ENCODE measurements around the gene KCNJ12. TPM values are rescaled to one million over a fixed set of nuclear protein-coding genes. Genes with fewer than 3 reads are reported as not detected.

Gene KCNJ12
- total RNA-seq, 4 donors from 2014 or later: 1.5 to 3.2 (median 2.5) TPM

- no peak for DNase-seq (ENCODE audit: low spot score)
- no peak for ATAC-seq (ENCODE audit: low FRiP score)
- TF ChIP-seq, protein P1, sequence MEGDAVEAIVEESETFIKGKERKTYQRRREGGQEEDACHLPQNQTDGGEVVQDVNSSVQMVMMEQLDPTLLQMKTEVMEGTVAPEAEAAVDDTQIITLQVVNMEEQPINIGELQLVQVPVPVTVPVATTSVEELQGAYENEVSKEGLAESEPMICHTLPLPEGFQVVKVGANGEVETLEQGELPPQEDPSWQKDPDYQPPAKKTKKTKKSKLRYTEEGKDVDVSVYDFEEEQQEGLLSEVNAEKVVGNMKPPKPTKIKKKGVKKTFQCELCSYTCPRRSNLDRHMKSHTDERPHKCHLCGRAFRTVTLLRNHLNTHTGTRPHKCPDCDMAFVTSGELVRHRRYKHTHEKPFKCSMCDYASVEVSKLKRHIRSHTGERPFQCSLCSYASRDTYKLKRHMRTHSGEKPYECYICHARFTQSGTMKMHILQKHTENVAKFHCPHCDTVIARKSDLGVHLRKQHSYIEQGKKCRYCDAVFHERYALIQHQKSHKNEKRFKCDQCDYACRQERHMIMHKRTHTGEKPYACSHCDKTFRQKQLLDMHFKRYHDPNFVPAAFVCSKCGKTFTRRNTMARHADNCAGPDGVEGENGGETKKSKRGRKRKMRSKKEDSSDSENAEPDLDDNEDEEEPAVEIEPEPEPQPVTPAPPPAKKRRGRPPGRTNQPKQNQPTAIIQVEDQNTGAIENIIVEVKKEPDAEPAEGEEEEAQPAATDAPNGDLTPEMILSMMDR (IDR thresholded peaks at IDR 0.05): no peak
Observed at GRCh38 chr17:21371511-21372081, 4.6 kb upstream of the KCNJ12 start.

DNA sequence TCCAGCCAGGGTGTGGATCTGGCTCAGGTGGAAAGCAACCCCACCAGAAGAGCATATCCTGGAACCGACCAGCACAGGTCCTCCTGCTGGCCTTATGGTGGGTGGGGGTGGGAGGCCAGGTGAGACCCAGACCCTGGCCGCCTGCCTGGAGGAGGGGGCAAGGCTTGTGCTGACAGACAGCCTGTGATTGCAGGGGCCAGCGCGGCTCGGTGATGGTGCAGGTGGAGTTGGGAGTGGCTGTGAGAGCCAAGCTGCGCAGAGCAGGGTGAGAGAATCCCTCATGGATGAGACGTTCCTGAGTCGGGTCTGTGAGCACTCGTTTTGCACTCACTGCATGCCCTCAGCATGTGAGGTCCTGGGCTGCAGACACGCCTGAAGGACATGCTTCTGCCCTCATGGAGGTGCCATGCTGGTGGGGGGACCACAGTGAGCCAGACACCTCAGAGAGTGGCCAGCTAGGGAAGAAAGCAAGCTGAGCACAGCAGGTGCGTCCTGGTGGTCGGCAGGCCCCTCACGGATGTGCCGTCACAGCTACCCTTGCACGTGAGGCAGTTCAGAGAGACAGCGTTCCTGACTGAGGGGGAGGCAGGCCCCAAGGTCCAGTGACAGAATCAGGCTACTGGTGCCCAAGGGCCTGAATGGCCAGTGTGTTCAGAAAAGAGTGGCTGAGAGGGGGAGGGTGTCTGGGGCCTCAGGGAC, 3.8 kb upstream of the KCNJ12 start:
- ATAC-seq (ENCODE audit: low FRiP score) (no peak), DNase-seq (ENCODE audit: low spot score) (no peak)
- TF ChIP-seq, protein P1 (IDR thresholded peaks at IDR 0.05): no peak

GRCh38 chr17:21373036-21373435, 3.1 kb upstream of the KCNJ12 start:
- no peak for ATAC-seq (ENCODE audit: low FRiP score)
- TF ChIP-seq, protein P1 (IDR thresholded peaks at IDR 0.05): no peak
- no peak for DNase-seq (ENCODE audit: low spot score)

- TF ChIP-seq, protein P1 (IDR thresholded peaks at IDR 0.05): no peak
- ATAC-seq (ENCODE audit: low FRiP score) (no peak), DNase-seq (ENCODE audit: low spot score) (no peak)
Observed at GRCh38 chr17:21373696-21374440, 2.3 kb upstream of the KCNJ12 start.

- DNase-seq (ENCODE audit: low spot score): no peak
- TF ChIP-seq, protein P1 (IDR thresholded peaks at IDR 0.05): no peak
- no peak for ATAC-seq (ENCODE audit: low FRiP score)
Observed at GRCh38 chr17:21374441-21375161, 1.6 kb upstream of the KCNJ12 start.

- DNase-seq (ENCODE audit: low spot score) (no peak), ATAC-seq (ENCODE audit: low FRiP score) (no peak)
- TF ChIP-seq, protein P1 (IDR thresholded peaks at IDR 0.05): no peak
Observed at GRCh38 chr17:21375162-21375560, 996 bp upstream of the KCNJ12 start.
